ENCODE measurements around the gene MOV10.
"Not testable (repeated sequence)": the region's sequence is repeated elsewhere in the genome, so short reads cannot be mapped to it uniquely, and the experiment has no call there.

The MOV10 gene

GRCh38 chr1:112674440-112674985 lies at the start of gene MOV10:
Gene MOV10, plus strand, starts transcription at chr1:112674659. Its CDS starts 254 bp downstream, at chr1:112674913.
- H3K36me3 Mint-ChIP-seq = peaks cover 17% of the 10 kb centered on the region
- H3K4me3 Mint-ChIP-seq = peak within 1 kb of the TSS; percentile 100
- H3K4me1 Mint-ChIP-seq = peaks cover 37% of the 10 kb centered on the region
- H3K27me3 Mint-ChIP-seq = no peaks in the 10 kb centered on the region
- no peaks in the 10 kb centered on the region for H3K9me3 Mint-ChIP-seq
- DNase-seq (ENCODE audit: low spot score in 2 of 2) (peak; percentile 17 to 34), ATAC-seq (ENCODE audit: low read depth) (peak; percentile 55)
- peak within 1 kb of the TSS; percentile 94 for H3K27ac Mint-ChIP-seq

GRCh38 chr1:112625696-112626095 lies 48.8 kb upstream of the MOV10 start:
- H3K27me3 Mint-ChIP-seq = no peaks in the 10 kb centered on the region
- H3K36me3 Mint-ChIP-seq = peaks cover 20% of the 10 kb centered on the region
- H3K9me3 Mint-ChIP-seq = no peaks in the 10 kb centered on the region
- no peak overlapping the region for H3K4me3 Mint-ChIP-seq
- no peak for DNase-seq (ENCODE audit: low spot score in 2 of 2)
- no peak for ATAC-seq (ENCODE audit: low read depth)
- H3K27ac Mint-ChIP-seq = peak overlapping the region; percentile 67
- peaks cover 49% of the 10 kb centered on the region for H3K4me1 Mint-ChIP-seq

- H3K9me3 Mint-ChIP-seq = no peaks in the 10 kb centered on the region
- no peak overlapping the region for H3K4me3 Mint-ChIP-seq
- H3K4me1 Mint-ChIP-seq = peaks cover 51% of the 10 kb centered on the region
- H3K27me3 Mint-ChIP-seq = no peaks in the 10 kb centered on the region
- H3K36me3 Mint-ChIP-seq = peaks cover 25% of the 10 kb centered on the region
- DNase-seq (ENCODE audit: low spot score in 2 of 2) (no peak), ATAC-seq (ENCODE audit: low read depth) (no peak)
- H3K27ac Mint-ChIP-seq = peak overlapping the region; percentile 79
Observed at GRCh38 chr1:112626193-112626592, 48.3 kb upstream of the MOV10 start.

GRCh38 chr1:112626887-112627286 lies 47.6 kb upstream of the MOV10 start:
- Mint-ChIP-seq H3K9me3 (no peaks in the 10 kb centered on the region), H3K36me3 (peaks cover 28% of the 10 kb centered on the region), H3K4me1 (peaks cover 51% of the 10 kb centered on the region), H3K27ac (peak overlapping the region; percentile 79), H3K4me3 (no peak overlapping the region), H3K27me3 (no peaks in the 10 kb centered on the region)
- no peak for ATAC-seq (ENCODE audit: low read depth)
- DNase-seq (ENCODE audit: low spot score in 2 of 2) = no peak

- H3K4me3 Mint-ChIP-seq = no peak overlapping the region
- ATAC-seq (ENCODE audit: low read depth) = peak; percentile 75
- peaks cover 56% of the 10 kb centered on the region for H3K4me1 Mint-ChIP-seq
- no peaks in the 10 kb centered on the region for H3K9me3 Mint-ChIP-seq
- no peak for DNase-seq (ENCODE audit: low spot score in 2 of 2)
- H3K27ac Mint-ChIP-seq = peak overlapping the region; percentile 68
- peaks cover 37% of the 10 kb centered on the region for H3K36me3 Mint-ChIP-seq
- no peaks in the 10 kb centered on the region for H3K27me3 Mint-ChIP-seq
Observed at GRCh38 chr1:112628516-112628915, 45.9 kb upstream of the MOV10 start.

- no peaks in the 10 kb centered on the region for H3K9me3 Mint-ChIP-seq
- DNase-seq (ENCODE audit: low spot score in 2 of 2) (no peak), ATAC-seq (ENCODE audit: low read depth) (no peak)
- H3K4me3 Mint-ChIP-seq = peak overlapping the region; percentile 0
- peaks cover 37% of the 10 kb centered on the region for H3K36me3 Mint-ChIP-seq
- peak overlapping the region; percentile 33 for H3K27ac Mint-ChIP-seq
- no peaks in the 10 kb centered on the region for H3K27me3 Mint-ChIP-seq
- peaks cover 63% of the 10 kb centered on the region for H3K4me1 Mint-ChIP-seq
Observed at GRCh38 chr1:112629256-112629655, 45.2 kb upstream of the MOV10 start.

GRCh38 chr1:112633628-112634027 lies 40.8 kb upstream of the MOV10 start:
- Mint-ChIP-seq H3K9me3 (no peaks in the 10 kb centered on the region), H3K27ac (peak overlapping the region; percentile 46), H3K4me3 (no peak overlapping the region), H3K4me1 (peaks cover 58% of the 10 kb centered on the region), H3K27me3 (no peaks in the 10 kb centered on the region), H3K36me3 (peaks cover 30% of the 10 kb centered on the region)
- ATAC-seq (ENCODE audit: low read depth) (no peak), DNase-seq (ENCODE audit: low spot score in 2 of 2) (no peak)

GRCh38 chr1:112634367-112634766 lies 40.1 kb upstream of the MOV10 start:
- ATAC-seq (ENCODE audit: low read depth) (no peak), DNase-seq (ENCODE audit: low spot score in 2 of 2) (no peak)
- peaks cover 25% of the 10 kb centered on the region for H3K36me3 Mint-ChIP-seq
- peak overlapping the region; percentile 46 for H3K27ac Mint-ChIP-seq
- no peaks in the 10 kb centered on the region for H3K27me3 Mint-ChIP-seq
- no peaks in the 10 kb centered on the region for H3K9me3 Mint-ChIP-seq
- peaks cover 51% of the 10 kb centered on the region for H3K4me1 Mint-ChIP-seq
- no peak overlapping the region for H3K4me3 Mint-ChIP-seq

- Mint-ChIP-seq H3K4me3 (no peak overlapping the region), H3K4me1 (peaks cover 41% of the 10 kb centered on the region), H3K27ac (peak overlapping the region; percentile 86), H3K36me3 (peaks cover 20% of the 10 kb centered on the region), H3K9me3 (no peaks in the 10 kb centered on the region), H3K27me3 (no peaks in the 10 kb centered on the region)
- DNase-seq (ENCODE audit: low spot score in 2 of 2) = no peak
- ATAC-seq (ENCODE audit: low read depth) = no peak
Observed at GRCh38 chr1:112636056-112636455, 38.4 kb upstream of the MOV10 start.

- no peak for DNase-seq (ENCODE audit: low spot score in 2 of 2)
Observed at GRCh38 chr1:112636597-112637253, 37.7 kb upstream of the MOV10 start.

GRCh38 chr1:112637254-112638109 lies 37.0 kb upstream of the MOV10 start:
- H3K4me3 Mint-ChIP-seq = no peak overlapping the region
- no peaks in the 10 kb centered on the region for H3K27me3 Mint-ChIP-seq
- H3K27ac Mint-ChIP-seq = peak overlapping the region; percentile 86
- peaks cover 36% of the 10 kb centered on the region for H3K4me1 Mint-ChIP-seq
- no peaks in the 10 kb centered on the region for H3K9me3 Mint-ChIP-seq
- ATAC-seq (ENCODE audit: low read depth) (no peak), DNase-seq (ENCODE audit: low spot score in 2 of 2) (no peak)
- H3K36me3 Mint-ChIP-seq = peaks cover 12% of the 10 kb centered on the region

More at GRCh38 chr1:112636597-112637253, 37.7 kb upstream of the MOV10 start:
- peak overlapping the region; percentile 46 for H3K4me3 Mint-ChIP-seq
- H3K4me1 Mint-ChIP-seq = peaks cover 39% of the 10 kb centered on the region
- no peaks in the 10 kb centered on the region for H3K27me3 Mint-ChIP-seq
- no peak for ATAC-seq (ENCODE audit: low read depth)
- peak overlapping the region; percentile 86 for H3K27ac Mint-ChIP-seq
- no peaks in the 10 kb centered on the region for H3K9me3 Mint-ChIP-seq
- H3K36me3 Mint-ChIP-seq = peaks cover 15% of the 10 kb centered on the region

- Mint-ChIP-seq H3K36me3 (peaks cover 10% of the 10 kb centered on the region), H3K27ac (peak overlapping the region; percentile 73), H3K9me3 (no peaks in the 10 kb centered on the region), H3K27me3 (no peaks in the 10 kb centered on the region), H3K4me3 (no peak overlapping the region), H3K4me1 (peaks cover 35% of the 10 kb centered on the region)
- no peak for DNase-seq (ENCODE audit: low spot score in 2 of 2)
- ATAC-seq (ENCODE audit: low read depth) = no peak
Observed at GRCh38 chr1:112638110-112638428, 36.4 kb upstream of the MOV10 start.

- peaks cover 21% of the 10 kb centered on the region for H3K4me1 Mint-ChIP-seq
- not testable (repeated sequence) for H3K27ac Mint-ChIP-seq; ATAC-seq (ENCODE audit: low read depth); DNase-seq (ENCODE audit: low spot score in 2 of 2); H3K27me3 Mint-ChIP-seq; H3K36me3 Mint-ChIP-seq; H3K4me3 Mint-ChIP-seq; H3K9me3 Mint-ChIP-seq
Observed at GRCh38 chr1:112640437-112640836, 34.0 kb upstream of the MOV10 start.

GRCh38 chr1:112643080-112643479 lies 31.4 kb upstream of the MOV10 start:
- DNase-seq (ENCODE audit: low spot score in 2 of 2) (no peak), ATAC-seq (ENCODE audit: low read depth) (no peak)
- H3K27me3 Mint-ChIP-seq = no peaks in the 10 kb centered on the region
- H3K27ac Mint-ChIP-seq = no peak overlapping the region
- H3K36me3 Mint-ChIP-seq = peaks cover 9% of the 10 kb centered on the region
- no peaks in the 10 kb centered on the region for H3K9me3 Mint-ChIP-seq
- H3K4me3 Mint-ChIP-seq = no peak overlapping the region
- peaks cover 12% of the 10 kb centered on the region for H3K4me1 Mint-ChIP-seq

All from memory B cell (primary cell).